ENCODE data around the gene CHSY1.

Gene CHSY1

GRCh38 chr15:101206176-101206591, 45.7 kb downstream of the CHSY1 start:
- Histone ChIP-seq H3K36me3 (ENCODE audit: insufficient read depth, low read length) (peaks cover 4% of the 10 kb centered on the region; the same call in 1 of the 2 replicates), H2AFZ (ENCODE audit: low read length) (no peak overlapping the region), H3K9ac (ENCODE audit: low read depth, low read length, poor library complexity, severe bottlenecking) (no peak overlapping the region), H3K9me3 (ENCODE audit: insufficient read depth, low read depth, low read length) (no peaks in the 10 kb centered on the region), H3F3A (ENCODE audit: low read depth) (no peaks in the 10 kb centered on the region), H3K79me2 (ENCODE audit: insufficient read depth, low read length) (peaks cover 97% of the 10 kb centered on the region), H3K4me3 (ENCODE audit: low read length, poor library complexity, severe bottlenecking) (no peak overlapping the region), H3K4me2 (ENCODE audit: low read depth, low read length, poor library complexity, severe bottlenecking) (no peak overlapping the region), H3K4me1 (ENCODE audit: insufficient read depth, low read length, poor library complexity, severe bottlenecking) (peaks cover 50% of the 10 kb centered on the region), H4K20me1 (ENCODE audit: insufficient read depth, low read length, poor library complexity, severe bottlenecking) (peaks cover 89% of the 10 kb centered on the region), H3K27me3 (ENCODE audit: insufficient read depth, low read length, poor library complexity, severe bottlenecking) (no peaks in the 10 kb centered on the region), H3K9me2 (replicated peaks; ENCODE audit: low read depth, low read length) (no peaks in the 10 kb centered on the region)
- TF ChIP-seq CTCF (conservative IDR thresholded peaks at IDR 0.05; ENCODE audit: low read length) (no peak), EZH2phosphoT487 (IDR thresholded peaks at IDR 0.05; ENCODE audit: borderline replicate concordance) (no peak)

- TF ChIP-seq EZH2phosphoT487 (IDR thresholded peaks at IDR 0.05; ENCODE audit: borderline replicate concordance) (no peak), CTCF (conservative IDR thresholded peaks at IDR 0.05; ENCODE audit: low read length) (no peak)
- H4K20me1 ChIP-seq (ENCODE audit: insufficient read depth, low read length, poor library complexity, severe bottlenecking), result peaks cover 91% of the 10 kb centered on the region
- H3K9me2 ChIP-seq (replicated peaks; ENCODE audit: low read depth, low read length), result no peaks in the 10 kb centered on the region
- H3K9me3 ChIP-seq (ENCODE audit: insufficient read depth, low read depth, low read length), result no peaks in the 10 kb centered on the region
- H3K4me3 ChIP-seq (ENCODE audit: low read length, poor library complexity, severe bottlenecking), result no peak overlapping the region
- H3F3A ChIP-seq (ENCODE audit: low read depth), result peaks cover 3% of the 10 kb centered on the region; the same call in 1 of the 2 replicates
- no peak overlapping the region for H3K9ac ChIP-seq (ENCODE audit: low read depth, low read length, poor library complexity, severe bottlenecking)
- H3K4me2 ChIP-seq (ENCODE audit: low read depth, low read length, poor library complexity, severe bottlenecking), result no peak overlapping the region
- H2AFZ ChIP-seq (ENCODE audit: low read length), result no peak overlapping the region
- peaks cover 97% of the 10 kb centered on the region for H3K79me2 ChIP-seq (ENCODE audit: insufficient read depth, low read length)
- no peaks in the 10 kb centered on the region for H3K27me3 ChIP-seq (ENCODE audit: insufficient read depth, low read length, poor library complexity, severe bottlenecking)
- peaks cover 53% of the 10 kb centered on the region for H3K4me1 ChIP-seq (ENCODE audit: insufficient read depth, low read length, poor library complexity, severe bottlenecking)
- peaks cover 4% of the 10 kb centered on the region; the same call in 1 of the 2 replicates for H3K36me3 ChIP-seq (ENCODE audit: insufficient read depth, low read length)
Observed at GRCh38 chr15:101204739-101205535, 46.9 kb downstream of the CHSY1 start.

DNA sequence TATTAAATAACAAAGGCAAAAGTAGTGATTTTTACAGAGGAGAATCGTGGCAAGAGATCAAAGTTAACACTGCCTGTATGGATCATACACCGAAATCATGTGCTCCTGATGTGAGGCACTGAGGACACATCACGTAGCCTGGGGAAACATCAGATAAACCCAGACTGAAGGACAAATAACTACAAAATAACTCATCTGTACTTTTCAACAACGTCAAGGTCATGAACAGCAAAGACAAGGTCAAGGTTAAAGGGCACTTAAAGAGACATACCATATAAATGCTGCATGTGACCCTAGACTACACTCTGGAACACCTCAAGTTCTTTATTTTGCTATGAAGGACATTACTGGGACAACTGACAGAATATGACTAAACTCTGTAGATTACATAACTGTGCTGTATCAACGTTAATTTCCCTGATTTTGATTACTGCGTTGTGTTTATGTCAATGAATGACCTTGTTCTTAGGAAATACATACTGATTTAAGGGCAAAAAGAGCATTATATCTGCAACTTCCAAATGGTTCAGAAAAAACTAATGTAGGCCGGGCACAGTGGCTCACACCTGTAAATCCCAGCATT, 48.1 kb downstream of the CHSY1 start:
- H3K4me2 ChIP-seq (ENCODE audit: low read depth, low read length, poor library complexity, severe bottlenecking), result peak overlapping the region; percentile 40
- no peaks in the 10 kb centered on the region; the same call in 1 of the 2 replicates for H3K36me3 ChIP-seq (ENCODE audit: insufficient read depth, low read length)
- H3K27me3 ChIP-seq (ENCODE audit: insufficient read depth, low read length, poor library complexity, severe bottlenecking), result no peaks in the 10 kb centered on the region
- peaks cover 91% of the 10 kb centered on the region for H4K20me1 ChIP-seq (ENCODE audit: insufficient read depth, low read length, poor library complexity, severe bottlenecking)
- no peaks in the 10 kb centered on the region for H3K9me2 ChIP-seq (replicated peaks; ENCODE audit: low read depth, low read length)
- no peaks in the 10 kb centered on the region for H3K9me3 ChIP-seq (ENCODE audit: insufficient read depth, low read depth, low read length)
- H3K79me2 ChIP-seq (ENCODE audit: insufficient read depth, low read length), result peaks cover 97% of the 10 kb centered on the region
- H3K4me3 ChIP-seq (ENCODE audit: low read length, poor library complexity, severe bottlenecking), result no peak overlapping the region
- peaks cover 62% of the 10 kb centered on the region for H3K4me1 ChIP-seq (ENCODE audit: insufficient read depth, low read length, poor library complexity, severe bottlenecking)
- H2AFZ ChIP-seq (ENCODE audit: low read length), result no peak overlapping the region
- TF ChIP-seq EZH2phosphoT487 (IDR thresholded peaks at IDR 0.05; ENCODE audit: borderline replicate concordance) (no peak), CTCF (conservative IDR thresholded peaks at IDR 0.05; ENCODE audit: low read length) (no peak)
- H3F3A ChIP-seq (ENCODE audit: low read depth), result peaks cover 6% of the 10 kb centered on the region; the same call in 1 of the 2 replicates
- no peak overlapping the region for H3K9ac ChIP-seq (ENCODE audit: low read depth, low read length, poor library complexity, severe bottlenecking)
